Activated T-cell treated with anti-CD3 and anti-CD28 coated beads, Interleukin-2, amount 50 U/mL, for 1 hour (primary cell): Measurements from ENCODE around the gene UFSP2.
"Not testable (repeated sequence)": the region's sequence is repeated elsewhere in the genome, so short reads cannot be mapped to it uniquely, and the experiment has no call there.

Experiments used
- DNase-seq: peaks from one replicate; pipeline ENCODE4 v3.0.0-alpha.2; 2020

Gene UFSP2

GRCh38 chr4:185381288-185382196 is 44.2 kb downstream of the UFSP2 start:
- no peak for DNase-seq

DNA sequence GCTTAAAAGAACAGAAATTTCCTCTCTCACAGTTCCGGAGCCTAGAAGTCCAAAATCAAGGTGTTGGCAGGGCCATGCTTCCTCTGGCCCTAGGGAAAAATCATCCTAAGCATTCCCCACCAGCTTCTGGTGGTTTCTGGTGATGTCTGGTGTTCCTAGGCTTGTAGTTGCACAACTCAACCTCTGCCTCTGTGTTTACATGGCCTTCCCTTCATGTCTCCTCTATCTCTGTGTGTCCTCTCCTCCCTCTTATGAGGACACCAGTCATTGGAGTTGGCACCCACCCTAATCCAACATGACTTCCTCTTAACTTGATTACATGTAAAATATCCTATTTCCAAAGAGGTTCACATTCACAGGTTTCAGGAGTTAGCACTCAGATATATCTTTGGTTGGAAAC is 45.4 kb downstream of the UFSP2 start:
- no peak for DNase-seq

DNA sequence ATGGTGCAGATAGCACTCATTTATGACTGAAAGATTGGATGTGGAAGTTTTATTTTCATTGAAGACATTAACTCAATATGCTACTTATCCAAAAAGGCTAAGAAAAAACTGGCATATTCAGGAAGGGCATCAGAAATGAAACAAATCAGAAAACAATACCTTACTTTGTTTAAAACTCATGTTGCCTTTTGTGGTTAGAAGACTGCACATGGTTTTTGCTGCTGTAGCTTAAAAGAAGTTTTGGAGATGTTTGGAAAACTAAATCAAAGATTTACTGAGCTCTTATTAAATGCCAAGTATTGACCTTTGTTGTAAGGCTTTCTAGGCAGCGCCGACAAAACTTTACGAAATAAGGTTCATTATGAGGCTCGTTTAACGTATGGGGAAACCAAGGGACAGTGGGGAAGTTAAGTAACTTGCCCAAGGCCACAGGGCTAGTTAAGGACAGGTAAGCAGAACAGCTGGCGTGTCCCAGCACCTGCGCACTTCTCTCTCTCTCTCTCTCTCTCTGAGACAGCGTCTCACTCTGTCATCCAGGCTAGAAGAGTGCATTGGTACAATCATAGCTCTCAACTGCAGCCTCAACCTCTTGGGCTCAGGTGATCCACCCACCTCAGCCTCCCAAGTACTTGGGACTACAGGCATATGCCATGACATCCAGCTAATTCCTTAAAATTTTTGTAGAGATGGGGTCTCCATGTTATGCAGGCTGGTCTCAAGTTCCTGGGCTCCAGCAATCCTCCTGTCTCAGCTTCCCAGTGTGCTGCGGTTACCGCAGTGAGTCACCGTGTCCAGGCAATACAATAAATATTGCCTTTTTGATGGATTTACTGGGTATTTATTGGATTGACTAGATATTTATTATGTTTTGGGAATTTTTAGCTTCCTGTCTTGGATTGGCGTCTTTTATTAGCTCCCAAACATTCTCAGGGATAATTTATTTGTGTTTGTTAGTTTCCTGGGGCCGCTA is 46.2 kb downstream of the UFSP2 start:
- DNase-seq = no peak

DNA sequence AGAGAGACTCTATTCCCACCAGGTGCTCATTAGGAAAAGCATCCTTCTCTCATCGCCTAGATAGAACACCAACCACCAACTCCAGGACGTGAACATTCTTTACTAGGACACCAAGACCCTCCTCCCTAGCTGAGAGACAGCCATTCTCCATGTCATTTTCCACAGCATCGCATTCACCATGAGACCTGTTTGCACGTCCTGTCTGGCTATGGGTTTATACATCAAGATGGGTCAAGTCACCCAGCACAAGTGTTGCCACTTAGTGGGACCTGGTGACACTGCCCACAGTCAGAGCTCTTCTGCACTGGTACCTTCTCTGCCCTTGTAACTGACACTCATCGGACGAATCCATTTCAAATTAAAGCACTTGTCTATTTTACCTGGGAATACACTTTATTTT is 47.5 kb downstream of the UFSP2 start:
- no peak for DNase-seq

- DNase-seq = no peak
These were observed 51.2 kb downstream of the UFSP2 start for GRCh38 chr4:185374573-185374972.

- DNase-seq = no peak
These were observed 51.7 kb downstream of the UFSP2 start for GRCh38 chr4:185374027-185374426.

DNA sequence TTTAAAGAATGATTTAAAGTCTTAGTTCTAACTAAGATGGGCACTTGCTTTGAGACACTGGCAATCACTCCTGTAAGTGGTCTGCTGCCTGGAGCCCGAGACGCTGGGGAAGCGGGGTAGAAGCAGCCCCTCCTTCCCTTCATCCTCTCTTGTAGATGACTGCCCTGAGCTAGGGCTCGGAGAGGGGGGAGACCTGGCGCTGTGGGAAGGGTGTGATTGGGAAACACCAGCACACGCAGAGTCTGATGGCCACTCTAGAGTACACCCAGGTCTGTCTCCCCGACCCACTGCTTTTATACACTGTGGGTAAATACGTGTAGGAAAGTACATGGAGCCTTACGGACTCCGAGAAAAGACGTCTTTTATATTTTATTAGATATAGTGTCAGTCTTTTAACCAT is 54.1 kb downstream of the UFSP2 start:
- DNase-seq = no peak

DNA sequence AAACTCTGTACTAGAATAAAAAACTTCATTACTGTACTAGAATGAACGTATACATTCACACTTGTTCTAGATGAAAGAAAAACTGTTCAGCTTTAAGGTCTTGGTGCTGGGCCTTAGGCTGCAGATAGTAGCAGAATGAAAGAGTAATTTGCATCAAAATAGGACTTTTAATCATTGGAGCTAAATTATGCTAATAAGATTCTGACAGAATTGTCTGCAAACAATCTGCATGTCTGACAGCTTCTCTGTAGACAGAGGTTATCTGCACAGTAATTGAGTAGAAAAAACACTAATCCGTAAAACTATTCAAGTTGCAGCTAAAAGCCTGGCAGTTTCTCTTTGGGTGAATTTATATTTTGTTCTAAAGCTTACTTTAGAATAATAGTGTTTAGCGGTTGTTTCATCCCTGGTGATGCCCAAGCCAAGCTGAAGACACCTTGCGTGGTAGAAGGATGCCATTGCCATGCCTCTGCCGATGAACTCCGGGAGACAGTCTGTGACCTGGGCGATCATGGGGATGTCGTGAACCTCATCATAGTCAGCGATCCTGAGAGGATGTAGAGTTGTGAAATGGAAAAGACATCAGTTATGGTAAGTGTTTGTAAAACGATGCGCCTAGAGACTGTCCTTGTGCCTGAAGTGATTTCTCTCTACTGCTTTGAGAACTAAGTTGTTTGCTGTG is 55.4 kb downstream of the UFSP2 start:
- DNase-seq = no peak

- no peak for DNase-seq
These were observed 56.0 kb downstream of the UFSP2 start for GRCh38 chr4:185369731-185370130.

- DNase-seq = no peak
These were observed 60.9 kb downstream of the UFSP2 start for GRCh38 chr4:185364886-185365285.

DNA sequence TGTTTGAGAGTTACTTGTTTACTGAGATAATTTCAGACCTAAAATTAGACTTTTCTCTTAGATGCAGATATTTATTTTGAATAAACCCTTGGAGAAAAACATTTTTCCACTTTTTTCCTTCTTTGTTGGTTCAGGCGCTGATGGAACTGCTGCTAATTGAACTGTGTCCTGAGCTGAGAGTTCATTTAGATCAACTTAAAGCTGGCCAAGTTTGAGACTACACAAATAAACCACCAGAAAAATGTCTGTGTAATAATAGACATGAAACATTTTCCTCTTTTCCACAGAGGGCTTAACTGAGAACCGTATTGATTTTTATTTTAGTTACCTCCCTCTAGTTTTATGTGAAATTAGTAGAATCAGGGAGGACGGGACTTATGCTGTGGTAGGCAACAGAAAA is 62.5 kb downstream of the UFSP2 start:
- no peak for DNase-seq

GRCh38 chr4:185362570-185362969 is 63.2 kb downstream of the UFSP2 start:
- not testable (repeated sequence) for DNase-seq

DNA sequence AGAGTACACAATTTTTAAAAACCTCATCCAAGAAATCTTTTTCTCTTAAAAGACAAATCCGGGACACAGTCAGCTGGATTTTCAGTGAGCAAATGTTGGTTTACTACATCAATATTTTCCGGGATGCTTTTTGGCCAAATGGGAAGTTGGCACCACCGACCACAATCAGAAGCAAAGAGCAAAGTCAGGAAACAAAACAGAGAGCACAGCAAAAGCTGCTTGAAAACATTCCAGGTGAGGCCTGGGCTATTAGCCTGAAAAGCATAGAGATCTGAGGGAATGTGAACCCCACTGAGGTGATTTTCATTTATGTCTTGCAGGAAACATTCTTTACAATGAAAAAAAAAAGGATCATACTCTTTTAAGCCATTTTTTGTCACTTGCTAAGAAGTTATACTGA is 63.9 kb downstream of the UFSP2 start:
- DNase-seq = no peak

- DNase-seq = no peak
These were observed 65.9 kb downstream of the UFSP2 start for GRCh38 chr4:185359767-185360446.

GRCh38 chr4:185358959-185359358 is 66.8 kb downstream of the UFSP2 start:
- no peak for DNase-seq

DNA sequence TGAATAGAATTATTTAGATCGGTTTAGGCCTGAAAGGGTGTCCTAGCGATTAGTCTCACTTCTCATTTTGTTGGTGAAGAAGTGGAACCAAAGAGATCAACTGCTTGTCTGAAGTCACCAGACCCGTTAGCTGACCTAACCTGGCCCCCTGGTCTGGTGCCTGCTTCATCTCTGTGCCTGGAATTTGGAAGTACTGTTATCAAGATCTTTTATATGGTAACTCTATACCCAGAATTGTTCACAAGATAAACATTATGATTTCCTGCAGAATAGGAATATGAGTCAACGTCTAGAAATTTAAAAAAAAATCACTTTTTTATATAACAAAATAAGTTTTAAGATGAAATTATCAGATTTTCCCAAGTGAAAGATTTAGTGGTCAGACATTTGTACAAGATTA is 67.2 kb downstream of the UFSP2 start:
- DNase-seq = no peak

- no peak for DNase-seq
These were observed 67.9 kb downstream of the UFSP2 start for GRCh38 chr4:185357733-185358440.

DNA sequence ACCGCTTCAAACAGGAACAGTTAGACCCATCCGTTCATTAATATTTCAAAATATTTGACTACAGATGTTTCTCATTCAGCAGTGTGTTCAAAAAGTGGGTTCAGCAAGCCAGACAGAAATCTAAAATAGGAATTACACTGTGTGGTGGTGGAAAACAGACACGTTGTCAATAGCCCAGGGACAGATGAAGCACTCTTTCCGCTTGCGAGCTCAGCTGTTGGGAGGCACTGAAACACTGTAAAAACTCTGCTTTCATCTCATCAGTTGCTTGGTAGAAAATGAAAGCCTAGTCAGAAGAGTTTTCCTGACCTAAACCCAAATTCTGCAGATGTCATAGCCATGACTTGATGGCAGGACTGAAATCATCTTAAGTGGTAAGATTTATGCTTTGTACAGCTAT is 68.6 kb downstream of the UFSP2 start:
- no peak for DNase-seq

- no peak for DNase-seq
These were observed 73.0 kb downstream of the UFSP2 start for GRCh38 chr4:185352741-185353140.

DNA sequence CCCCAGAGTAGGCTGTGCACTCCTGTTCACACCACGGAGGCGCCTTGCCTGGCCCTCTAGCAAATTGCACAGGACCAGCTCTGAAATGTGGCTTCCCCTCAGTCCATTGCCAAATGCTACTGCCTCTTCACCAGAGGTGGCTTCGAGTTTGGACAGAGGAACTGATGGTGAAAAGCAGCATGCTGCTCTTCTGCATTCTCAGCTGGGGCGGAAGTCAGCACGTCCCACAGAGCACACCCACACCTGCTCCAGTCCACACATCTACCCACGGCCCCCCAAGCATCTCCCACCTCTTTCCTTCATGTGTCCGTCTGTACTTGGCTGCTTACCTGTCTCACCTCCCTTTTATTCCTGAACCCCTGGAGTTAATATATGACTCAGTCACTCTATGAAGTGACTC is 73.6 kb downstream of the UFSP2 start:
- no peak for DNase-seq

DNA sequence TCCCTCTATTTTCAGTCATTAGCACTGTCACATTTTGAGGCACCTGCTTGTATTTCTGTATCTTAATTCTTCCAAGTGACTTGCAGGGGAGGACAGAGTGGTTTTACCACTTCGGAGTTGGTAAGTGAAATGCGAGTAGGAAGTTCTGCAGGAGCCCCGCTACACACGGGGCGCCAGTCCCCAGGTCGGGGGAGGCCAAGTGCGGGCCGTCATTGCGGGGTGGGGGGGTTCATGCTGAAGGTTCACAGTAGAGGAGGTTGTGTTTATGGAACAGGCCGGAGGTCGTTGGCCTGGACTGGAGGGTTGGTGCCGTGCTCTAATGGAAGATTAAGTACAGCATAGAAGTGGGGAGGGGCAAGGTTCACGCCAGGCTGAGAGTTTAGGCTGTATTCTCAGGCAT is 74.1 kb downstream of the UFSP2 start:
- DNase-seq = no peak
